Spinal cord (tissue), 10 donors: ENCODE measurements around the gene GPR34. TPM values are rescaled to one million over a fixed set of nuclear protein-coding genes. Genes with fewer than 3 reads are reported as not detected.

ENCODE experiments used
- DNase-seq, 6 donors: peaks; one replicate each; pipeline versions ENCODE4 v3.0.0 to v3.0.0-alpha.2; 2013 to 2015; ENCODE audit warnings: low spot score in 6 of 6, low read depth in 4 of 6
- H3K27ac ChIP-seq: one replicate; pipeline ENCODE4 v1.5.1; 2013; ENCODE audit warnings: low read depth, low read length, control low read depth
- H3K27me3 ChIP-seq: one replicate; pipeline ENCODE4 v1.6.1; 2013; ENCODE audit warnings: low read length; ENCODE audit not compliant: control insufficient read depth, insufficient read depth
- H3K36me3 ChIP-seq: one replicate; pipeline ENCODE4 v1.6.1; 2013; ENCODE audit warnings: low read length; ENCODE audit not compliant: control insufficient read depth, insufficient read depth
- H3K4me1 ChIP-seq: one replicate; pipeline ENCODE4 v1.6.1; 2013; ENCODE audit warnings: low read length; ENCODE audit not compliant: control insufficient read depth, insufficient read depth
- H3K4me3 ChIP-seq: one replicate; pipeline ENCODE4 v1.5.1; 2013; ENCODE audit warnings: low read depth, low read length, control low read depth
- H3K9me3 ChIP-seq: one replicate; pipeline ENCODE4 v1.6.1; 2013; ENCODE audit warnings: low read length; ENCODE audit not compliant: control insufficient read depth, insufficient read depth
- WGBS: methylation state at CpG from one replicate; pipeline ENCODE4 v1.1.5; 2013; ENCODE audit warnings: missing lambda C conversion rate; ENCODE audit not compliant: insufficient coverage; 5-methylcytosine and 5-hydroxymethylcytosine counted together
- polyA plus RNA-seq, 2 donors: library from polyadenylated mRNA; unstranded; fragments of 120-200 nt; gene quantifications; one replicate each; pipeline ENCODE4 v1.2.1, GENCODE V29; 2013; ENCODE audit not compliant: insufficient read length in 2 of 2
- total RNA-seq, 2 donors: library from RNA; depleted of rRNA in 1 of 2; stranded (reverse); fragments of 120-200 nt in 1 of 2; fragments of >200 nt in 1 of 2; gene quantifications; one replicate each; pipeline versions ENCODE4 v1.2.3 to v1.2.4, GENCODE V29; 2013 to 2014
- donor health status: healthy.

Gene GPR34
- total and polyA plus RNA-seq, 4 donors: 13.0 to 54.4 (median 18.9) TPM

GRCh38 chrX:41688156-41688555 is 617 bp upstream of the GPR34 start:
- no CpG with 5 or more reads among the region's 2 CpGs for WGBS
- H3K4me3 ChIP-seq: no peak overlapping the region
- H3K4me1 ChIP-seq: no peaks in the 10 kb centered on the region
- H3K36me3 ChIP-seq: no peaks in the 10 kb centered on the region
- no peak overlapping the region for H3K27ac ChIP-seq
- H3K27me3 ChIP-seq: peaks cover 3% of the 10 kb centered on the region
- H3K9me3 ChIP-seq: no peaks in the 10 kb centered on the region
- no peak for DNase-seq

- no peaks in the 10 kb centered on the region for H3K9me3 ChIP-seq
- no peak overlapping the region for H3K4me3 ChIP-seq
- no peak for DNase-seq
- no peak overlapping the region for H3K27ac ChIP-seq
- H3K27me3 ChIP-seq: peaks cover 3% of the 10 kb centered on the region
- no peaks in the 10 kb centered on the region for H3K36me3 ChIP-seq
- no CpG with 5 or more reads among the region's 3 CpGs for whole genome bisulfite sequencing
- no peaks in the 10 kb centered on the region for H3K4me1 ChIP-seq
Observed at GRCh38 chrX:41689711-41690110, 938 bp downstream of the GPR34 start.

GRCh38 chrX:41692162-41692749 is 3.5 kb downstream of the GPR34 start:
- Histone ChIP-seq H3K4me1 (no peaks in the 10 kb centered on the region), H3K27ac (no peak overlapping the region), H3K9me3 (no peaks in the 10 kb centered on the region), H3K36me3 (no peaks in the 10 kb centered on the region), H3K4me3 (no peak overlapping the region), H3K27me3 (peaks cover 3% of the 10 kb centered on the region)
- 88% methylated on average over 1 of the region's 1 CpG for WGBS
- DNase-seq: no peak

- WGBS: 73% methylated on average over 1 of the region's 3 CpGs
- H3K4me3 ChIP-seq: no peak overlapping the region
- no peak overlapping the region for H3K27ac ChIP-seq
Observed at GRCh38 chrX:41693024-41693423, 4.3 kb downstream of the GPR34 start.

GRCh38 chrX:41695426-41695825 is 6.7 kb downstream of the GPR34 start:
- no peak overlapping the region for H3K27ac ChIP-seq
- 93% methylated on average over 4 of the region's 7 CpGs for WGBS
- peaks cover 3% of the 10 kb centered on the region for H3K27me3 ChIP-seq
- no peaks in the 10 kb centered on the region for H3K4me1 ChIP-seq
- DNase-seq: no peak
- H3K9me3 ChIP-seq: no peaks in the 10 kb centered on the region
- no peaks in the 10 kb centered on the region for H3K36me3 ChIP-seq
- H3K4me3 ChIP-seq: no peak overlapping the region

More at GRCh38 chrX:41693024-41693423, 4.3 kb downstream of the GPR34 start:
- Histone ChIP-seq H3K27me3 (peaks cover 3% of the 10 kb centered on the region), H3K9me3 (no peaks in the 10 kb centered on the region), H3K36me3 (no peaks in the 10 kb centered on the region), H3K4me1 (no peaks in the 10 kb centered on the region)
- DNase-seq: no peak

- H3K4me1 ChIP-seq: no peaks in the 10 kb centered on the region
- H3K4me3 ChIP-seq: no peak overlapping the region
- no peak overlapping the region for H3K27ac ChIP-seq
- H3K9me3 ChIP-seq: no peaks in the 10 kb centered on the region
- no peak for DNase-seq
- peaks cover 6% of the 10 kb centered on the region for H3K27me3 ChIP-seq
- no peaks in the 10 kb centered on the region for H3K36me3 ChIP-seq
Observed at GRCh38 chrX:41703574-41704029, 14.8 kb downstream of the GPR34 start.

- H3K27me3 ChIP-seq: peaks cover 6% of the 10 kb centered on the region
- no peaks in the 10 kb centered on the region for H3K9me3 ChIP-seq
- H3K4me3 ChIP-seq: no peak overlapping the region
- no peaks in the 10 kb centered on the region for H3K36me3 ChIP-seq
- no peak overlapping the region for H3K27ac ChIP-seq
- DNase-seq: no peak
- no peaks in the 10 kb centered on the region for H3K4me1 ChIP-seq
- no CpG with 5 or more reads among the region's 1 CpG for WGBS
Observed at GRCh38 chrX:41705042-41705441, 16.3 kb downstream of the GPR34 start.

GRCh38 chrX:41705680-41706374 is 17.1 kb downstream of the GPR34 start:
- H3K4me1 ChIP-seq: no peaks in the 10 kb centered on the region
- no peak overlapping the region for H3K4me3 ChIP-seq
- no peaks in the 10 kb centered on the region for H3K36me3 ChIP-seq
- no peaks in the 10 kb centered on the region for H3K9me3 ChIP-seq
- H3K27me3 ChIP-seq: peaks cover 10% of the 10 kb centered on the region
- no peak for DNase-seq
- no peak overlapping the region for H3K27ac ChIP-seq
- WGBS: 77% methylated on average over 2 of the region's 3 CpGs

GRCh38 chrX:41707218-41707617 is 18.4 kb downstream of the GPR34 start:
- WGBS: 55% methylated on average over 1 of the region's 1 CpG
- Histone ChIP-seq H3K27ac (no peak overlapping the region), H3K27me3 (peaks cover 10% of the 10 kb centered on the region), H3K4me1 (no peaks in the 10 kb centered on the region), H3K9me3 (no peaks in the 10 kb centered on the region), H3K36me3 (no peaks in the 10 kb centered on the region), H3K4me3 (no peak overlapping the region)
- no peak for DNase-seq

GRCh38 chrX:41708486-41708885 is 19.7 kb downstream of the GPR34 start:
- Histone ChIP-seq H3K27me3 (peaks cover 10% of the 10 kb centered on the region), H3K27ac (no peak overlapping the region), H3K9me3 (no peaks in the 10 kb centered on the region), H3K36me3 (no peaks in the 10 kb centered on the region), H3K4me1 (no peaks in the 10 kb centered on the region), H3K4me3 (no peak overlapping the region)
- DNase-seq: no peak
- no CpG with 5 or more reads among the region's 3 CpGs for WGBS
